SK-N-SH (cell line): ENCODE measurements around the gene RHEBL1.

Experiments
- CHD2 ChIP-seq: fragments of 150-350 bp; IDR thresholded peaks from 2 replicates; pipeline ENCODE4 v1.6.1; 2018; ENCODE audit warnings: low read length; ENCODE audit not compliant: partially characterized antibody
- CTCF ChIP-seq: fragments of 200-600 bp; sonication (generic); IDR thresholded peaks from 2 replicates; pipeline ENCODE4 v1.6.1; 2017; ENCODE audit warnings: antibody characterized with exemption, mild to moderate bottlenecking, moderate library complexity
- EZH2phosphoT487 ChIP-seq: fragments of 200-600 bp; sonication (generic); IDR thresholded peaks from 2 replicates; pipeline ENCODE4 v1.6.1; 2017; ENCODE audit warnings: low read depth, mixed run types, mild to moderate bottlenecking, antibody characterized with exemption, moderate library complexity, borderline replicate concordance
- GABPA ChIP-seq: IDR thresholded peaks from 2 replicates; pipeline ENCODE4 v1.4.0; 2012; ENCODE audit warnings: low read depth, mild to moderate bottlenecking
- MXI1 ChIP-seq: IDR thresholded peaks from 2 replicates; pipeline ENCODE4 v1.6.1; 2012; ENCODE audit warnings: mild to moderate bottlenecking, low read depth, low read length, improper control_type of control experiment
- POLR2AphosphoS5 ChIP-seq: IDR thresholded peaks from 2 replicates; pipeline ENCODE4 v1.6.1; 2012; ENCODE audit warnings: low read depth, low read length
- RAD21 ChIP-seq: IDR thresholded peaks from 2 replicates; pipeline ENCODE4 v1.6.1; 2012; ENCODE audit warnings: mild to moderate bottlenecking, low read length
- RCOR1 ChIP-seq: fragments of 150-350 bp; IDR thresholded peaks from 2 replicates; pipeline ENCODE4 v1.6.1; 2017; ENCODE audit warnings: antibody characterized with exemption, low read length
- RFX5 ChIP-seq: IDR thresholded peaks from 2 replicates; pipeline ENCODE4 v1.6.1; 2012; ENCODE audit warnings: mild to moderate bottlenecking, improper control_type of control experiment, low read length
- RXRA ChIP-seq: IDR thresholded peaks from 2 replicates; pipeline ENCODE4 v1.4.0; 2012; ENCODE audit warnings: low read depth, mild to moderate bottlenecking, borderline replicate concordance
- TAF1 ChIP-seq: IDR thresholded peaks from 2 replicates; pipeline ENCODE4 v1.6.1; 2012; ENCODE audit warnings: low read depth, mild to moderate bottlenecking, low read length, moderate library complexity, borderline replicate concordance
- TCF12 ChIP-seq: IDR thresholded peaks from 2 replicates; pipeline ENCODE4 v1.4.0; 2012
- ZBTB33 ChIP-seq: IDR thresholded peaks from 2 replicates; pipeline ENCODE4 v1.4.0; 2012; ENCODE audit warnings: low read depth, borderline replicate concordance
- TF ChIP-seq, protein P1 (sequence below): IDR thresholded peaks from 2 replicates; pipeline ENCODE4 v1.6.1; 2012; ENCODE audit warnings: mild to moderate bottlenecking, low read depth, low read length, moderate library complexity

GRCh38 chr12:49092816-49093406 lies 23.1 kb upstream of the RHEBL1 start:
- TF ChIP-seq TCF12: no peak
- TF ChIP-seq TAF1: no peak
- no peak for TF ChIP-seq RAD21
- TF ChIP-seq, protein P1, sequence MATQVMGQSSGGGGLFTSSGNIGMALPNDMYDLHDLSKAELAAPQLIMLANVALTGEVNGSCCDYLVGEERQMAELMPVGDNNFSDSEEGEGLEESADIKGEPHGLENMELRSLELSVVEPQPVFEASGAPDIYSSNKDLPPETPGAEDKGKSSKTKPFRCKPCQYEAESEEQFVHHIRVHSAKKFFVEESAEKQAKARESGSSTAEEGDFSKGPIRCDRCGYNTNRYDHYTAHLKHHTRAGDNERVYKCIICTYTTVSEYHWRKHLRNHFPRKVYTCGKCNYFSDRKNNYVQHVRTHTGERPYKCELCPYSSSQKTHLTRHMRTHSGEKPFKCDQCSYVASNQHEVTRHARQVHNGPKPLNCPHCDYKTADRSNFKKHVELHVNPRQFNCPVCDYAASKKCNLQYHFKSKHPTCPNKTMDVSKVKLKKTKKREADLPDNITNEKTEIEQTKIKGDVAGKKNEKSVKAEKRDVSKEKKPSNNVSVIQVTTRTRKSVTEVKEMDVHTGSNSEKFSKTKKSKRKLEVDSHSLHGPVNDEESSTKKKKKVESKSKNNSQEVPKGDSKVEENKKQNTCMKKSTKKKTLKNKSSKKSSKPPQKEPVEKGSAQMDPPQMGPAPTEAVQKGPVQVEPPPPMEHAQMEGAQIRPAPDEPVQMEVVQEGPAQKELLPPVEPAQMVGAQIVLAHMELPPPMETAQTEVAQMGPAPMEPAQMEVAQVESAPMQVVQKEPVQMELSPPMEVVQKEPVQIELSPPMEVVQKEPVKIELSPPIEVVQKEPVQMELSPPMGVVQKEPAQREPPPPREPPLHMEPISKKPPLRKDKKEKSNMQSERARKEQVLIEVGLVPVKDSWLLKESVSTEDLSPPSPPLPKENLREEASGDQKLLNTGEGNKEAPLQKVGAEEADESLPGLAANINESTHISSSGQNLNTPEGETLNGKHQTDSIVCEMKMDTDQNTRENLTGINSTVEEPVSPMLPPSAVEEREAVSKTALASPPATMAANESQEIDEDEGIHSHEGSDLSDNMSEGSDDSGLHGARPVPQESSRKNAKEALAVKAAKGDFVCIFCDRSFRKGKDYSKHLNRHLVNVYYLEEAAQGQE: no peak
- no peak for TF ChIP-seq GABPA
- no peak for TF ChIP-seq CTCF
- no peak for TF ChIP-seq RFX5
- TF ChIP-seq RCOR1: no peak
- TF ChIP-seq ZBTB33: no peak
- no peak for TF ChIP-seq RXRA
- TF ChIP-seq CHD2: no peak
- no peak for TF ChIP-seq MXI1
- TF ChIP-seq EZH2phosphoT487: no peak
- no peak for TF ChIP-seq POLR2AphosphoS5
